ENCODE measurements around the gene HS6ST1.
"Not testable (repeated sequence)": the region's sequence is repeated elsewhere in the genome, so short reads cannot be mapped to it uniquely, and the experiment has no call there.

HS6ST1 gene

GRCh38 chr2:128260239-128261138 lies 58.2 kb downstream of the HS6ST1 start:
- Histone ChIP-seq H3K27ac (no peak overlapping the region), H3K4me3 (IDR thresholded peaks at IDR 0.05; ENCODE audit: insufficient read depth, low read depth, low read length) (no peak overlapping the region), H3K36me3 (ENCODE audit: insufficient read depth) (no peaks in the 10 kb centered on the region), H3K9ac (no peak overlapping the region), H4K20me1 (ENCODE audit: insufficient read depth) (no peaks in the 10 kb centered on the region), H3K4me1 (ENCODE audit: low read depth, poor library complexity, severe bottlenecking) (no peaks in the 10 kb centered on the region), H3K27me3 (ENCODE audit: insufficient read depth, low read depth) (no peaks in the 10 kb centered on the region), H2AFZ (ENCODE audit: low read depth) (no peak overlapping the region), H3K79me2 (ENCODE audit: insufficient read depth, low read depth) (no peaks in the 10 kb centered on the region), H3K4me2 (no peak overlapping the region)
- TF ChIP-seq, protein P1, sequence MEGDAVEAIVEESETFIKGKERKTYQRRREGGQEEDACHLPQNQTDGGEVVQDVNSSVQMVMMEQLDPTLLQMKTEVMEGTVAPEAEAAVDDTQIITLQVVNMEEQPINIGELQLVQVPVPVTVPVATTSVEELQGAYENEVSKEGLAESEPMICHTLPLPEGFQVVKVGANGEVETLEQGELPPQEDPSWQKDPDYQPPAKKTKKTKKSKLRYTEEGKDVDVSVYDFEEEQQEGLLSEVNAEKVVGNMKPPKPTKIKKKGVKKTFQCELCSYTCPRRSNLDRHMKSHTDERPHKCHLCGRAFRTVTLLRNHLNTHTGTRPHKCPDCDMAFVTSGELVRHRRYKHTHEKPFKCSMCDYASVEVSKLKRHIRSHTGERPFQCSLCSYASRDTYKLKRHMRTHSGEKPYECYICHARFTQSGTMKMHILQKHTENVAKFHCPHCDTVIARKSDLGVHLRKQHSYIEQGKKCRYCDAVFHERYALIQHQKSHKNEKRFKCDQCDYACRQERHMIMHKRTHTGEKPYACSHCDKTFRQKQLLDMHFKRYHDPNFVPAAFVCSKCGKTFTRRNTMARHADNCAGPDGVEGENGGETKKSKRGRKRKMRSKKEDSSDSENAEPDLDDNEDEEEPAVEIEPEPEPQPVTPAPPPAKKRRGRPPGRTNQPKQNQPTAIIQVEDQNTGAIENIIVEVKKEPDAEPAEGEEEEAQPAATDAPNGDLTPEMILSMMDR (conservative IDR thresholded peaks at IDR 0.05; ENCODE audit: low read depth, low read length): no peak

- TF ChIP-seq, protein P1 (conservative IDR thresholded peaks at IDR 0.05; ENCODE audit: low read depth, low read length): no peak
- Histone ChIP-seq H3K9ac (no peak overlapping the region), H3K27ac (no peak overlapping the region)
These were observed 59.1 kb downstream of the HS6ST1 start for GRCh38 chr2:128259585-128259984.

GRCh38 chr2:128258218-128258617 lies 60.5 kb downstream of the HS6ST1 start:
- Histone ChIP-seq H4K20me1 (ENCODE audit: insufficient read depth) (no peaks in the 10 kb centered on the region), H3K79me2 (ENCODE audit: insufficient read depth, low read depth) (no peaks in the 10 kb centered on the region), H3K27ac (no peak overlapping the region), H3K4me3 (IDR thresholded peaks at IDR 0.05; ENCODE audit: insufficient read depth, low read depth, low read length) (no peak overlapping the region), H3K36me3 (ENCODE audit: insufficient read depth) (no peaks in the 10 kb centered on the region), H3K27me3 (ENCODE audit: insufficient read depth, low read depth) (no peaks in the 10 kb centered on the region), H3K9ac (no peak overlapping the region), H3K4me1 (ENCODE audit: low read depth, poor library complexity, severe bottlenecking) (no peaks in the 10 kb centered on the region), H2AFZ (ENCODE audit: low read depth) (no peak overlapping the region), H3K4me2 (no peak overlapping the region)
- TF ChIP-seq, protein P1 (conservative IDR thresholded peaks at IDR 0.05; ENCODE audit: low read depth, low read length): no peak

More at GRCh38 chr2:128259585-128259984, 59.1 kb downstream of the HS6ST1 start:
- Histone ChIP-seq H3K27me3 (ENCODE audit: insufficient read depth, low read depth) (no peaks in the 10 kb centered on the region), H4K20me1 (ENCODE audit: insufficient read depth) (no peaks in the 10 kb centered on the region), H2AFZ (ENCODE audit: low read depth) (no peak overlapping the region), H3K36me3 (ENCODE audit: insufficient read depth) (no peaks in the 10 kb centered on the region), H3K4me3 (IDR thresholded peaks at IDR 0.05; ENCODE audit: insufficient read depth, low read depth, low read length) (no peak overlapping the region), H3K79me2 (ENCODE audit: insufficient read depth, low read depth) (no peaks in the 10 kb centered on the region), H3K4me2 (no peak overlapping the region), H3K4me1 (ENCODE audit: low read depth, poor library complexity, severe bottlenecking) (no peaks in the 10 kb centered on the region)

GRCh38 chr2:128252501-128252900 lies 66.2 kb downstream of the HS6ST1 start:
- no peak overlapping the region for H3K9ac ChIP-seq
- no peaks in the 10 kb centered on the region for H4K20me1 ChIP-seq (ENCODE audit: insufficient read depth)
- no peak overlapping the region for H2AFZ ChIP-seq (ENCODE audit: low read depth)
- TF ChIP-seq, protein P1 (conservative IDR thresholded peaks at IDR 0.05; ENCODE audit: low read depth, low read length): no peak
- H3K27ac ChIP-seq: no peak overlapping the region
- no peaks in the 10 kb centered on the region for H3K27me3 ChIP-seq (ENCODE audit: insufficient read depth, low read depth)
- H3K4me3 ChIP-seq (IDR thresholded peaks at IDR 0.05; ENCODE audit: insufficient read depth, low read depth, low read length): no peak overlapping the region
- no peaks in the 10 kb centered on the region for H3K79me2 ChIP-seq (ENCODE audit: insufficient read depth, low read depth)
- no peaks in the 10 kb centered on the region for H3K36me3 ChIP-seq (ENCODE audit: insufficient read depth)
- no peaks in the 10 kb centered on the region for H3K4me1 ChIP-seq (ENCODE audit: low read depth, poor library complexity, severe bottlenecking)
- no peak overlapping the region for H3K4me2 ChIP-seq

DNA sequence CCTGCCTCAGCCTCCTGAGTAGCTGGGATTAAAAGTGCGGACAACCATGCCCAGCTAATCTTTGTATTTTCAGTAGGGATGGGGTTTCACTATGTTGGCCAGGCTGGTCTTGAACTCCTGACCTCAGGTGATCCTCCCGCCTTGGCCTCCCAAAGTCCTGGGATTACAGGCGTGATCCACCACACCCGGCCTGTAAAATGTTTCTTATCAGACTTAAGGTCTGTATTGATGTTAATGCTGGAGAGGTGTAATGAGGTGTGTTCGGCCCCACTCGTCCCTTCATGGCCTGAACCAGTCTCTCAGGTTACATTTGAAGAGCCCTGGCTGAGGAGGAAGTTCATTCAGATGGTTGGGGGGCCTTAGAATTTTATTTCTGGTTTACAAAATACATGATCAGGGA lies 66.6 kb downstream of the HS6ST1 start:
- not testable (repeated sequence) for H4K20me1 ChIP-seq (ENCODE audit: insufficient read depth); H3K9ac ChIP-seq; H3K36me3 ChIP-seq (ENCODE audit: insufficient read depth); H3K27me3 ChIP-seq (ENCODE audit: insufficient read depth, low read depth); H3K4me3 ChIP-seq (IDR thresholded peaks at IDR 0.05; ENCODE audit: insufficient read depth, low read depth, low read length); H3K79me2 ChIP-seq (ENCODE audit: insufficient read depth, low read depth); H3K27ac ChIP-seq; H2AFZ ChIP-seq (ENCODE audit: low read depth); H3K4me1 ChIP-seq (ENCODE audit: low read depth, poor library complexity, severe bottlenecking); H3K4me2 ChIP-seq
